Glutamatergic neuron (in vitro differentiated cells): ENCODE measurements around the gene PDE1A. TPM values are rescaled to one million over a fixed set of nuclear protein-coding genes. Genes with fewer than 3 reads are reported as not detected.

Experiments
- DNase-seq: peaks from one replicate; pipeline ENCODE4 v3.0.0; 2022
- H3K27ac Mint-ChIP-seq: one replicate; pipeline ENCODE4 v1.8.0; 2020; ENCODE audit warnings: mild to moderate bottlenecking, mixed read lengths, inconsistent platforms; ENCODE audit not compliant: unreplicated experiment
- H3K27me3 Mint-ChIP-seq: one replicate; pipeline ENCODE4 v1.8.0; 2020; ENCODE audit warnings: mild to moderate bottlenecking, moderate library complexity, mixed read lengths, inconsistent platforms; ENCODE audit not compliant: unreplicated experiment
- H3K36me3 Mint-ChIP-seq: one replicate; pipeline ENCODE4 v1.8.0; 2020; ENCODE audit warnings: mild to moderate bottlenecking, mixed read lengths, inconsistent platforms; ENCODE audit not compliant: unreplicated experiment
- H3K4me1 Mint-ChIP-seq: one replicate; pipeline ENCODE4 v1.8.0; 2020; ENCODE audit warnings: mild to moderate bottlenecking, low read depth, mixed read lengths, inconsistent platforms; ENCODE audit not compliant: unreplicated experiment
- H3K4me3 Mint-ChIP-seq: one replicate; pipeline ENCODE4 v1.8.0; 2020; ENCODE audit warnings: mild to moderate bottlenecking, mixed read lengths, inconsistent platforms; ENCODE audit not compliant: unreplicated experiment
- H3K9me3 Mint-ChIP-seq: one replicate; pipeline ENCODE4 v1.8.0; 2020; ENCODE audit warnings: mild to moderate bottlenecking, moderate library complexity, mixed read lengths, inconsistent platforms; ENCODE audit not compliant: unreplicated experiment
- total RNA-seq: library from RNA; stranded (reverse); fragmentation: NEBNext Ultra II Directional; extraction: Animal tissue kit (Norgen Biotek cat#: 25700); gene quantifications from one replicate; pipeline ENCODE4 v1.2.1, GENCODE V29; 2021; ENCODE audit not compliant: unreplicated experiment
- TF ChIP-seq, protein P1 (sequence below): fragments of 200-600 bp; sonication (generic); IDR thresholded peaks from one replicate; pipeline ENCODE4 v1.5.0; 2021; ENCODE audit not compliant: partially characterized antibody, unreplicated experiment

PDE1A gene
- total RNA-seq, 1 donor from 2014 or later, result 4.2 TPM

- peaks cover 6% of the 10 kb centered on the region for H3K36me3 Mint-ChIP-seq
- H3K4me1 Mint-ChIP-seq, result no peaks in the 10 kb centered on the region
- DNase-seq, result no peak
- TF ChIP-seq, protein P1, sequence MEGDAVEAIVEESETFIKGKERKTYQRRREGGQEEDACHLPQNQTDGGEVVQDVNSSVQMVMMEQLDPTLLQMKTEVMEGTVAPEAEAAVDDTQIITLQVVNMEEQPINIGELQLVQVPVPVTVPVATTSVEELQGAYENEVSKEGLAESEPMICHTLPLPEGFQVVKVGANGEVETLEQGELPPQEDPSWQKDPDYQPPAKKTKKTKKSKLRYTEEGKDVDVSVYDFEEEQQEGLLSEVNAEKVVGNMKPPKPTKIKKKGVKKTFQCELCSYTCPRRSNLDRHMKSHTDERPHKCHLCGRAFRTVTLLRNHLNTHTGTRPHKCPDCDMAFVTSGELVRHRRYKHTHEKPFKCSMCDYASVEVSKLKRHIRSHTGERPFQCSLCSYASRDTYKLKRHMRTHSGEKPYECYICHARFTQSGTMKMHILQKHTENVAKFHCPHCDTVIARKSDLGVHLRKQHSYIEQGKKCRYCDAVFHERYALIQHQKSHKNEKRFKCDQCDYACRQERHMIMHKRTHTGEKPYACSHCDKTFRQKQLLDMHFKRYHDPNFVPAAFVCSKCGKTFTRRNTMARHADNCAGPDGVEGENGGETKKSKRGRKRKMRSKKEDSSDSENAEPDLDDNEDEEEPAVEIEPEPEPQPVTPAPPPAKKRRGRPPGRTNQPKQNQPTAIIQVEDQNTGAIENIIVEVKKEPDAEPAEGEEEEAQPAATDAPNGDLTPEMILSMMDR, result no peak
- H3K27ac Mint-ChIP-seq, result no peak overlapping the region
- peaks cover 1% of the 10 kb centered on the region for H3K9me3 Mint-ChIP-seq
- H3K27me3 Mint-ChIP-seq, result peaks cover 2% of the 10 kb centered on the region
- no peak overlapping the region for H3K4me3 Mint-ChIP-seq
Observed at GRCh38 chr2:182210669-182211068, 216.2 kb downstream of the PDE1A start.

DNA sequence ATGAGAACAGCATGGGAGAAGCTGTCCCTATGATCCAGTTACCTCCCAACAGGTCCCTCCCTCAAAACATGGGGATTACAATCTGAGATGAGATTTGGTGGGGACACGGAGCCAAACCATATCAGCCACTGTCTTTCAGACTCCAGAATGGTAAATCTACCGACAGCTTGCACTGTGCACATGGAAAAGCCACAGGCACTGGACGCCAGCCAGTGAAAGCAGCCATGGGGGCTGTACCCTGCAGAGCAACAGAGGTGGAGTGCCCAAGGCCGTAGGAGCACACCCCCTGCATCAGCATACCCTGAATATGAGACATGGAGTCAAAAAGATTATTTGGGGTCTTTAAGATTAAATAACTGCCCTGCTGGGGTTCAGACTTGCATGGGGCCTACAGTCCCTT lies 218.4 kb downstream of the PDE1A start:
- Mint-ChIP-seq H3K36me3 (peaks cover 6% of the 10 kb centered on the region), H3K27ac (no peak overlapping the region), H3K4me1 (no peaks in the 10 kb centered on the region)

DNA sequence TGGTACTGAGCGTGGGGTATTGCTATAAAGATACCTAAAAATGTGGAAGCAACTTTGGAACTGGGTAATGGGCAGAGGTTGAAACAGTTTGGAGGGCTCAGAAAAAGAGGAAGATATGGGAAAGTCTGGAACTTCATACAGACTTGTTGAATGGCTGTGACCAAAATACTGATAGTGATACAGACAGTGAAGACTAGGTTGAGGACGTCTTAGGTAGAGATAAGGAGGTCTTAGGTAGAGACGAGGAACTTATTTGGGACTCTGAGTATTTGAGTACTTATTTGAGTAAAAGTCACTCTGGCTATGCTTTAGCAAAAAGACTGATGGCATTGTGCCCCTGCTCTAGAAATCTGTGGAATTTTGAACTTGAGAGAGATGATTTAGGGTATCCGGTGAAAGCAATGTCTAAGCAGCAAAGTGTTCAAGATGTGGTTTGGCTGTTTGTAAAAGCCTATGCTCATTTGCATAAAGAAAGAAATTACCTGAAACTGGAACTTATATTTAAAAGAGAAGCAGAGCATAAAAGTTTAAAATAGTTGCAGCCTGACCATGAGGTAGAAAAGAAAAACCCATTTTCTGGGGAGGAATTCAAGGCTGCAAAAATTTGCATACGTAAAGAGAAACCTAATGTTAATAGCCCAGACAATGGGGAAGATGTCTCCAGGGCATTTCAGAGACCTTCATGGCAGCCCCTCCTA lies 219.6 kb downstream of the PDE1A start:
- Mint-ChIP-seq H3K4me1 (no peaks in the 10 kb centered on the region), H3K4me3 (no peak overlapping the region), H3K27me3 (peaks cover 2% of the 10 kb centered on the region), H3K9me3 (peaks cover 1% of the 10 kb centered on the region), H3K36me3 (peaks cover 6% of the 10 kb centered on the region), H3K27ac (no peak overlapping the region)
- DNase-seq, result no peak
- TF ChIP-seq, protein P1, result no peak

More for the DNA sequence above, 218.4 kb downstream of the PDE1A start:
- Mint-ChIP-seq H3K9me3 (peaks cover 1% of the 10 kb centered on the region), H3K27me3 (peaks cover 2% of the 10 kb centered on the region), H3K4me3 (no peak overlapping the region)
- TF ChIP-seq, protein P1, result no peak
- DNase-seq, result no peak

DNA sequence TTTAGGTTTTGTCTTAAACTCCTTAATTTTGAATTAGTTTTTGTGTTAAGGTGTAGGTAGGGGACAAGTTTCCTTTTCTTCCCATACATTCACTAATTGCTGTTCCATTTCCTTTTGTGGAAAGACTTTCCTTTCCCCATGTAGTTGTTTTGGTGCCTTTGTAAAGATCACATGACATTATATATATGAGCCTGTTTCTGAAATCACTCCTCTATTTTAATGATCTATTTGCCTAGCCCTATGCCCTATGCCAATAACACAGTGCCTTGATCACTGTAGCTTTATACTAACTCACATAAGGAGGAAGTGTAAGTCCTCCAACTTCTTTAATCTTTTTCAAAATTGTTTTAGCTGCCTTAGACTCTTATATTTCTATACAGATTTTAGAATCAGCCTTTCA lies 229.3 kb downstream of the PDE1A start:
- no peaks in the 10 kb centered on the region for H3K4me1 Mint-ChIP-seq
- no peaks in the 10 kb centered on the region for H3K9me3 Mint-ChIP-seq
- H3K36me3 Mint-ChIP-seq, result no peaks in the 10 kb centered on the region
- DNase-seq, result no peak
- no peak overlapping the region for H3K27ac Mint-ChIP-seq
- H3K4me3 Mint-ChIP-seq, result no peak overlapping the region
- H3K27me3 Mint-ChIP-seq, result no peaks in the 10 kb centered on the region
- TF ChIP-seq, protein P1, result no peak

DNA sequence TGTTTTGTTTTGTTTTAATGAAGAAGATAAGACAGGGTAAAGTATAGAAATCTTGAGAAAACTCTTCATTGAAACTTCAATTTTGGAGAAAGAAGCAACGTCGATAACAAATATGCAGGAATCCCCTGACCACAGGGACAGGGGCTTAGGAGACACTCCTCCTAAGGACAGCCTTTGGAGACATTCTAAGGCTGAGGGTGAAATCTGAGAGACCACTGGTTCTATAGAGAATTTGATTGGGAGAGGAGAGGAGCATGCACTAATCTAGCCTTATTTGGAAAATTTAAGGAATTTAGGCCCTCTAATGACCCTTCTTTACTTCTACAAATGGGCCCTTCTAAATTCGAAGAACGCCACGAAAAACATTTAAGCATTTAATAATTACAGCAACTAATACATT lies 233.5 kb downstream of the PDE1A start:
- Mint-ChIP-seq H3K4me3 (no peak overlapping the region), H3K9me3 (no peaks in the 10 kb centered on the region), H3K27ac (no peak overlapping the region), H3K27me3 (no peaks in the 10 kb centered on the region), H3K36me3 (no peaks in the 10 kb centered on the region), H3K4me1 (no peaks in the 10 kb centered on the region)
- TF ChIP-seq, protein P1, result no peak
- no peak for DNase-seq
